Stimulated activated CD8-positive, alpha-beta memory T cell treated with anti-CD3 and anti-CD28 coated beads, Interleukin-7, amount 100 ng/mL, for 48 hours (primary cell): ENCODE measurements around the gene FAM90A26.
"Not testable (repeated sequence)": the region's sequence is repeated elsewhere in the genome, so short reads cannot be mapped to it uniquely, and the experiment has no call there.

ENCODE experiments used
- DNase-seq, 2 donors: peaks; one replicate each; pipeline ENCODE4 v3.0.0-alpha.2; 2020; ENCODE audit warnings: low read depth in 1 of 2; ENCODE audit errors: extremely low read depth in 1 of 2

FAM90A26 gene, protein sequence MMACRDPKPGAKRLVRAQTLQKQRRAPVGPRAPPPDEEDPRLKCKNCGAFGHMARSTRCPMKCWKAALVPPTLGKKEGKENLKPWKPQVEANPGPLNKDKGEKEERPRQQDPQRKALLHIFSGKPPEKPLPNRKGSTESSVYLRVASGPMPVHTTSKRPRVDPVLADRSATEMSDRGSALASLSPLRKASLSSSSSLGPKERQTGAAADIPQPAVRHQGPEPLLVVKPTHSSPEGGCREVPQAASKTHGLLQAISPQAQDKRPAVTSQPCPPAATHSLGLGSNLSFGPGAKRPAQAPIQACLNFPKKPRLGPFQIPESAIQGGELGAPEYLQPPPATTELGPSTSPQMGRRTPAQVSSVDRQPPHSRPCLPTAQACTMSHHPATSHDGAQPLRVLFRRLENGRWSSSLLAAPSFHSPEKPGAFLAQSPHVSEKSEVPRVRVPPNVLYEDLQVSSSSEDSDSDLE

GRCh38 chr4:9169791-9170459 lies at the start of gene FAM90A26:
Gene FAM90A26 (plus strand): TSS chr4:9170409. CDS start chr4:9173173, 2,764 bp downstream.
- DNase-seq = not testable (repeated sequence)

DNA sequence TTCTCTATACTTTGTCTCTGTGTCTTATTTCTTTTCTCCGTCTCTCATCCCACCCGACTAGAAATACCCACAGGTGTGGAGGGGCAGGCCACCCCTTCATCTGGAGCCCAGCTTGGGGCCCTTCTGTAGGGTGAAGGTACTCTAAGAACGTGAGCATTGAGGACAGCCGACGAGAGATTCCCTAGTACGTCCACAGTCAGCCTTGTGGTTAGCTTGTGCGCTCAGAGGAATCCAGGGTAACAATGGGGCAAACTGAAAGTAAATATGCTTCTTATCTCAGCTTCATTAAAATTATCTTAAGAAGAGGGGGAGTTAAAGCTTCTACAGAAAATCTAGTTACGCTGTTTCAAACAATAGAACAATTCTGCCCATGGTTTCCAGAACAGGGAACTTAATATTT lies 47.5 kb upstream of the FAM90A26 start:
- not testable (repeated sequence) for DNase-seq

GRCh38 chr4:9123572-9124007 lies 46.6 kb upstream of the FAM90A26 start:
- peak in 1 of 2 donors; percentile 3 for DNase-seq

DNA sequence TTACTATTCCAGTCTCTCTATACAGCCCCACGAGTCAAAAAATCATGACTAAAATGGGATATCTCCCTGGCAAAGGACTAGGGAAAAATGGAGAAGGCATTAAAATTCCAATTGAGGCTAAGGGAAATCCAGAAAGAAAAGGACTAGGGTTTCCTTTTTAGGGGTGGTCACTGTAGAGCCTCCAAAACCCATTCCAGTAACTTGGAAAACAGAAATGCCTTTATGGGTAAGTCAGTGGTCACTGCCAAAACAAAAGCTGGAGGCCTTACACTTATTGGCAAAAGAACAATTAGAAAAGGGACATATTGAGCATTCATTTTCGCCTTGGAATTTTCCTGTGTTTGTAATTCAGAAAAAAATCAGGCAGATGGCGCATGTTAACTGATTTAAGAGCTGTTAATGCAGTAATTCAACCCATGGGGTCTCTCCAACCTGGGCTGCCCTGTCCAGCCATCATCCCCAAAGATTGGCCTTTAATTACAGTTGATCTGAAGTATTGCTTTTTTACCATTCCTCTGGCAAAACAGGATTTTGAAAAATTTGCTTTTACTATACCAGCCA lies 44.5 kb upstream of the FAM90A26 start:
- not testable (repeated sequence) for DNase-seq

- not testable (repeated sequence) for DNase-seq
These were observed 38.8 kb upstream of the FAM90A26 start for GRCh38 chr4:9131420-9131819.

DNA sequence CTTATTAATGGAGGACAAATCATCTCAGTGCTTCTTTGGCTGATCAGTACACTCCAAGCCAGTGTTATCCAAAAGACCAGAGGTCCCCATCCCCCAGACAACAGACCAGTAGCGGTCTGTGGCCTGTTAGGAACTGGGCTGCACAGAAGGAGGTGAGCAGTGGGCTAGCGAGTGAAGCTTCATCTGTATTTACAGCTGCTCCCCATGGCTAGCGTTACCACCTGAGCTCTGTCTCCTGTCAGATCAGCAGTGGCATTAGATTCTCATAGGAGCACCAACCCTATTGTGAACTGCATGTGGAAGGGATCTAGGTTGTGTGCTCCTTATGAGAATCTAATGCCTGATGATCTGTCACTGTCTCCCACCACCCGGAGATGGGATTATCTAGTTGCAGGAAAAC lies 37.4 kb upstream of the FAM90A26 start:
- DNase-seq = not testable (repeated sequence)

GRCh38 chr4:9134011-9134410 lies 36.2 kb upstream of the FAM90A26 start:
- DNase-seq = not testable (repeated sequence)

DNA sequence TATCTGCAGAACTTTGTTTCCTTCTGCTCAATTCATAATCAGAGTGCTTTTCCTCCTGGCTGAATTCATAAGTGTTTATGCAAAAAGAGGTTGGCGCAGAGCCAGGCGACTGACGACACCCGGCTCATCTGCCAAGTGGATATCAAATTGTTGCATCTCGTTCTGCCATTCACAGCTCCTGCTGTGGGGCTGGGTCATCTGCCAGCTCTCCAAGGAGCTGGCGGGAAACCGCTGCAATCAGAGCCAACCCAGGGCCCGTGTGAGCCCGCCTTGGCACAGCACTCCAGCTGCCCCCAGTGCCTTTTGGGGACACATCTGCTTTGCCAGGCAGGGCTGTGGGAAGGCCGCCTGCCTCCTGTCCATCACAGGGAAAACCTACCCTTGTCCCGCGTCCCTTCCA lies 35.7 kb upstream of the FAM90A26 start:
- DNase-seq = not testable (repeated sequence)

DNA sequence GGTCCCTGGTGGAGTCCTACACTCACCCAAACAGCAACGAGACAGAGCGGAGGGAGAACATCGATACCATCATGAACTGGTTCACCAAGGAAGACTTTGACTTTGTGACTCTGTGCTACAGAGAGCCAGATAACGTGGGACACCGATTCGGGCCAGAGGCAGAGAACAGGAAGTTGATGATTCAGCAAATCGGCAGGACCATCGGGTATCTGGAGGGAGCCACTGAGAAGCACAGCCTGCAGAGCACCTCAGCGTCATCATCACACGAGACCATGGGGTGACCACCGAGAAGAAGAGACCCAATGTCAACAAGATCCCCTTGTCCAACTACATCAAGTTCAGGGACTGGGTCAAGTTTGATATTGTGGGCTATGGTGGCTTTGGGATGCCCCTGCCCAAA lies 29.2 kb upstream of the FAM90A26 start:
- DNase-seq = not testable (repeated sequence)

DNA sequence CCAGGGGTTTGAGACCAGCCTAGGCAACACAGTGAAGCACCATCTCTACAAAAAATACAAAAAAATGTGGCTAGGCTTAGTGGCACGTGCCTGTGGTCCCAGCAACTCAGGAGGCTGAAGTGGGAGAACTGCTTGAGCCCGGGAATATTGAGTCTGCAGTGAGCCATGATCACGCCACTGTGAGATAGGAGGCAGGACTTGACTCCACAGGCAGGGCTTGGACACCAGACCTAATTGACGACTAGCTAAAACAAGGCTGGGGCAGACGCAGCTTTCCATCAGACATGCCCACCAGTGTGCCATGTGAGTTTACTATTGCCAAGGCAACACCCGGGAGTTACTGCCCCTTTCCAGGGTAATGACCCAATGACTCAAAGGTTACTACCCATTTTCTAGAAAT lies 27.4 kb upstream of the FAM90A26 start:
- DNase-seq = not testable (repeated sequence)

- DNase-seq = no peak
These were observed 26.7 kb upstream of the FAM90A26 start for GRCh38 chr4:9143421-9144080.

DNA sequence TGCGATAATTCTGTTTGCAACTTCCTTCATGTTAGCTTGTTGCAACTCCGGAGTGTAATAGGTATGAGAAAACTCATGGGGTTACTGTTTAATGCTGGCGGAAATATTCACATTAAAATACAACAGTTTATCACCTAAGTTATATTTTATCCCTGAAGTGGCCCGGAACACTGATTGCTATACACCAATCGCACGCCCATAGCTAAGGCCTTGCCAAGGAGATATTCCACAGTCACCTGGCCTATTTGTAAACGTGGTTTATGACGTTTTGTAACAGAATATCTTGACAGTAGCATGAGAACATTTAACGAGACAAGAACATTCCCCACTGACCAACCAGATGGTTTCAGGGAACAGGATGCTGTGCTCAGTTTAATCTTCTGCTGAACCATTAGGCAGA lies 23.2 kb upstream of the FAM90A26 start:
- no peak for DNase-seq

DNA sequence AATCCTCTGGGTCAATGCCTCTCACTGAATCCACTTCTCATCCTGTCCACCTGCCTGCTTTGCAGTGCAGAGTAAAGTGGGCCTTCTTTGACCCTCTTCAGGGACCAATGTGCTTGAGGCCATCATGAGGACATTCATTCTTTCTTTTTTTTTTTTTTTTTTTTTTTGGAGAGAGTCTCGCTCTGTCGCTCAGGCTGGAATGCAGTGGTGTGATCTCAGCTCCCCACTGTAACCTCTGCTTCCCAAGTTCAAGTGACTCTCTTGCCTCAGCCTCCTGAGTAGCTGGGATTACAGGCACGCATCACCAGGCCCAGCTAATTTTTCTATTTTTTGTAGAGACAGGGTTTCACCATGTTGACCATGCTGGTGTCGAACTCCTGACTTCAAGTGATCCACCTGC lies 22.8 kb upstream of the FAM90A26 start:
- not testable (repeated sequence) for DNase-seq

GRCh38 chr4:9148611-9149409 lies 21.4 kb upstream of the FAM90A26 start:
- DNase-seq = not testable (repeated sequence)

DNA sequence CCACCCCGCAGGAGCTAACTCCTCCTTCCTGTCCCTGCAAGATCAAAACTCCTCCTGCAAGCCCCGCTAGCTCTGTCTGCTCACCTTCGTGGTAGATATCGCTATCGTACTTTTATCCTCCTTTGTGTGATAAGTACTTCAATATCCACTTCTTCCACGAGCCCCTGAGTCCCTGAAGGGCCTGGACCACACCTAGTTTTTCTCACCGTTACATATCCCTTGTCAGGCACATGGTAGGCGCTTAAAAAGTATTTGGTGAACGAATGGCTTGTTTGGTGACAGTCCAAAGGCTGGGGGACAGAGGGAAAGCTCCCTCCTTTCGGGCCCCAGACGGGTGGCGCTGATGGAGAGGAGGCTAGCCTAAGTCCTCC lies 18.4 kb upstream of the FAM90A26 start:
- not testable (repeated sequence) for DNase-seq

DNA sequence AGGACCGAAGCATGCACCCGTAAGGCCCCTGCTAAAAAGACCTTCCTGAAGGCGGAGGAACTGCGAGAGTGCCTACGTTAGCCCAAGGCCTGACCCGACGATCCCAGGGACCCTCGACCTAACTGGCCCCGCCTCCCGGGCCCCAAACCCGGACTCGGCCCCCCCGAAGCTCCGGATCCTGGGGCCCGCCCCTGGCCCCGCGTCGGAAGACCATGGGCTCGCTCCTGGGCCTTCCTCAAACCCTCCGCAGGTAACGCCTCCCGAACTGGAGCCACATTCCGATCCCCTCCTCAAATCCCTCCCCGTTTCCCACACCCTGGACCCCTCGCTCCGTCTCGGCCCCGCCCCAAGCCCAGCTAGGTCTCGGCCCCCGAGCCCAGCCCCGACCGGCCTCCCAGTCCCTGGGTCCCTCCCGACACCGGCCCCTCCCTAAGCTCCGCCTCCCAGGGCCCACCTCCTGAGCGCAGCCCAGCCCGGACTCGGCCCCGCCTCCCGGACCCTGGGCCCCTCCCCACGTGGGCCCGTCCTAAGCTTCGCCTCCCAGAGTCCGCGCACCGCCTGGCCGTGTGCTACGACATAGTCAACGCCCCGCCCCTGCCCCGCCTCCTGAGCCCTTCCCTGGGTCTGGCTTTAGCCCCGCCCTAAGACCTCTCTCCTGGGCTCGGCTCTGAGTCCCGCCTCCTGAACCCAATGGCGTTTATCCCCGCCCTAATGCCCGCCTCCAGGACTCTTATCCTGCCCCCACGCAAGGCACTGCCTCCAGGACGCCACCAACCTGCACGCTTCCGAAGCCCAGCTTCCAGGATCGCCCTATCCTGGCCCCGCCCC lies 17.8 kb upstream of the FAM90A26 start:
- peak; percentile 92 to 95 for DNase-seq

GRCh38 chr4:9153008-9153570 lies 17.1 kb upstream of the FAM90A26 start:
- DNase-seq = peak; percentile 87 to 92

- not testable (repeated sequence) for DNase-seq
These were observed 16.5 kb upstream of the FAM90A26 start for GRCh38 chr4:9153571-9154157.
